Umbilical cord (tissue), 2 donors: Measurements from ENCODE around the gene TAC3. TPM values are rescaled to one million over a fixed set of nuclear protein-coding genes. Genes with fewer than 3 reads are reported as not detected.
A peak's percentile ranks its signal among the peaks of the same experiment; 100 is the strongest.
"Not testable (repeated sequence)": the region's sequence is repeated elsewhere in the genome, so short reads cannot be mapped to it uniquely, and the experiment has no call there.

Source experiments
- DNase-seq: peaks from one replicate; pipeline ENCODE4 v3.0.0-alpha.2; 2015; ENCODE audit warnings: low spot score
- total RNA-seq: library from RNA; depleted of rRNA; stranded (reverse); fragments of >200 nt; gene quantifications from one replicate; pipeline ENCODE4 v1.2.3, GENCODE V29; 2014; ENCODE audit warnings: low replicate concordance; ENCODE audit not compliant: insufficient read depth

The TAC3 gene
- total RNA-seq: 6.5 TPM

- DNase-seq: peak; percentile 42
Observed at GRCh38 chr12:57016348-57016747, at the start of gene TAC3. TAC3 (minus strand) TSS chr12:57016529; CDS start chr12:57015797, 732 bp downstream.

- no peak for DNase-seq
Observed at GRCh38 chr12:57063991-57064685, 47.8 kb upstream of the TAC3 start.

GRCh38 chr12:57058454-57058853 lies 42.1 kb upstream of the TAC3 start:
- no peak for DNase-seq

- no peak for DNase-seq
Observed at GRCh38 chr12:57057067-57057751, 40.9 kb upstream of the TAC3 start.

GRCh38 chr12:57055824-57056223 lies 39.5 kb upstream of the TAC3 start:
- DNase-seq: no peak

GRCh38 chr12:57053901-57054300 lies 37.6 kb upstream of the TAC3 start:
- not testable (repeated sequence) for DNase-seq

GRCh38 chr12:57053146-57053545 lies 36.8 kb upstream of the TAC3 start:
- DNase-seq: not testable (repeated sequence)

- DNase-seq: no peak
Observed at GRCh38 chr12:57051011-57051410, 34.7 kb upstream of the TAC3 start.

GRCh38 chr12:57049890-57050289 lies 33.6 kb upstream of the TAC3 start, which contains the start of gene MYO1A:
MYO1A (minus strand) TSS chr12:57050129; CDS start chr12:57048323, 1,806 bp downstream.
- DNase-seq: no peak

- no peak for DNase-seq
Observed at GRCh38 chr12:57049119-57049446, 32.8 kb upstream of the TAC3 start.

GRCh38 chr12:57048423-57049118 lies 32.2 kb upstream of the TAC3 start:
- DNase-seq: no peak

GRCh38 chr12:57047981-57048380 lies 31.7 kb upstream of the TAC3 start:
- DNase-seq: no peak

- no peak for DNase-seq
Observed at GRCh38 chr12:57046947-57047890, 30.9 kb upstream of the TAC3 start.

- DNase-seq: no peak
Observed at GRCh38 chr12:57046086-57046791, 29.9 kb upstream of the TAC3 start.

- DNase-seq: no peak
Observed at GRCh38 chr12:57044889-57045288, 28.6 kb upstream of the TAC3 start.

GRCh38 chr12:57044468-57044867 lies 28.1 kb upstream of the TAC3 start:
- peak; percentile 74 for DNase-seq

- no peak for DNase-seq
Observed at GRCh38 chr12:57042695-57043094, 26.4 kb upstream of the TAC3 start.

- no peak for DNase-seq
Observed at GRCh38 chr12:57040750-57041149, 24.4 kb upstream of the TAC3 start.

GRCh38 chr12:57040211-57040610 lies 23.9 kb upstream of the TAC3 start:
- DNase-seq: no peak

- no peak for DNase-seq
Observed at GRCh38 chr12:57039016-57039798, 22.9 kb upstream of the TAC3 start.
